TTC549 (cell line): ENCODE measurements around the gene COMMD10.
"Not testable (repeated sequence)": the region's sequence is repeated elsewhere in the genome, so short reads cannot be mapped to it uniquely, and the experiment has no call there.

Source experiments
- FAIRE-seq: peaks from 2 replicates; lab custom pipeline; 2012; peaks lifted over from hg19 to GRCh38; lab: Jason Lieb, UNC

The COMMD10 gene

DNA sequence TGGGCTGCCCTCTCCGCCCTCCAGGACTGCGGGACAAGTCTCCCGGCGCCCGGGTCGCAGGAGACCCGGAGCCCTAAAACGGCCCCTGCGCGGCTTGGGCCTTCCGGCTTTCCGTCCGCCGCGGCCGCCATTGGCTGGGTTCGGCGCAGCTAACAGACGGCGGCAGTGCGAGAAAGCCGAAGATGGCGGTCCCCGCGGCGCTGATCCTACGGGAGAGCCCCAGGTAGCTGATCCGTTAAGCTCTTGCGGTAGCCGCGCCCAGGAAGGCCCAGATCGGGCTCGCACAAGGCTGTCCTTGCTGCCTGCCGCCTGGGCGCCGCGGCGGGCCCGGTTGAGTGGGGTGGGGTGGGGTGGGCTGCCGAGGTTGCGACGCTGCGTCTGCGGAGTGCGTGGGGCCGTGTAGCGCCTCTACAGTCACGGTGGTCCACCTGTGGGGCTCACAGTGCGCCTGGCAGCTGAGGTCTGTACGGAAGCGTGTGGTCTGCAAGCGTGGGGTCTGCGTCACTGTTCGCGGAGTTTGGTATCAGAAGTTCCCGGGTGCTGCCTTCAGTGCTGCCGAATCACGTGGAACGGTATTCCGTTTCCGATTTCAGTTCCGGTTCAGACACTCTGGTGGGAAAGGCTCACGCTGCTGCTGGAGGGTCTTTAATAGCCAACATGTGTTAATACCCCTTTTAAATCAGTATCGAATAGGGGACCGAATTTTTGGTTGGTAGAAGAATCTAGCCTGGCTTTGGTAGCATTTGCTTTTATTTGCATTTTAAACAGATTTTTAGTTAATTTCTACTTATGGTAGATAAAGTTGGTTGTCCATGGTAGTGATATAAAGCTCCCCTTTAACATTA is at the start of gene COMMD10:
TSS of gene COMMD10 (plus strand) at position 155 of the 845 bp plus-strand sequence.
- FAIRE-seq: no peak

DNA sequence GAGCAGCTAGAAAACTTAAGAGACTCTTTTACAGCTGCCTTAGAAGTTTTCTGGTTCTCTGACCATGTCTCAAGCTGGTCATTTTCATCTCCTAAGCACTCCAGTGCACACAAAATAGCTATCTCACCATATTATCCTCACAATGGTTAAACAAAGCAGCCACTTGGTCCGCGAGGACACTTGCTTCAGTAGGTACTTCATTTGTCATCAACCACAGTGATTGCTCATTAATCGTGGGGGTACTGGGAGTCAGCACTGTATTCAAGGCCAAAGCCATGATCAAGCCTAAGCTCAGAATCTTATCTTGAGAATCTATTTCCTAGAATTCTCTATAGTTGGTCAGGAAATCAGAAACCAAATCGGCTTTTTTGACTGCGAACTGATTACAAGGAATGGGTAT is 49.7 kb upstream of the COMMD10 start:
- no peak for FAIRE-seq

DNA sequence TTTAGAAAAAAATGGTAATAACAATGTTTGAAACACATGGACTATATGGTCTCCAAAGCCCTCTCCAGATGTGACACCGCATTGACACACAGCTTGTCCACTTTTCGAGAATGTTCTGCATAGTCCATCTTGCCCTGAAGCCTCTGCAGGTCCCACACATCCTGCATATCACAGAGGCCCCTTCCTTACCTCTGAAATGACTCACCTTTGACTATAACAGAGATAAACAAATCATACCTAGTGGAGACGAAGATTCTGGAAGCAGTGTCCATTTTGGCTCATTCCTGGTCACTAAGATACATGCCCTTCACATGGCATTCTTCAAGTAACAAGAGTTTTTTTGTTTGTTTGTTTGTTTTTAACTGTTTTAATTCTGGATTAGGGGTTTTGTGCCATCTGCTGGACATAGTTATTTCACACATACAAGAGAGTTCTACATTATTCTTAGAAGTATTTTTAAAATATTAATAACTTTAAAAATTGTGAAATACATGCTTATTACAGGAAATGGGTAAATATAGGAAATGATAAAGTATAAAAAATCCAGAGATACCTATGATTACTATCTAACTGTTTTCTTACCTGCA is 47.5 kb upstream of the COMMD10 start:
- FAIRE-seq: no peak

DNA sequence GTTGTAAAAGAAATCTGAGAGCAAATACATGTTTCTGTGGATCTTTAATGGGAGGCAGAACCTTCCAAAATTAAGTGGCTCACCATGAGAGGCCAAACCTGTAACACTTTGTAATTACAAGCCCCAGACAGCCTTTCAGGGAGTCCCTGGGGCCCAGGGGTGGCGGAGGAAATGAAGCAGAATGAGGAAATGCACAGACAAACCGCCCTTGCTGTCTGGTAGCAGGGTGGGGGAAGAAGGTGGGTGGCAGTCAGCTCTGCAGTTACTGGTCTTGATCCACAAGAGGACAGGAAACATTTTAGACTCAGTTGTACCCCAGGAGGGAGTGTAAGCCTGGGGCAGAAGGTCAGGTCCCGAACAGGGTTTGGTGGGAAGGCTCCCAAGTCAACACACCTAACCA is 46.0 kb upstream of the COMMD10 start:
- FAIRE-seq: no peak

DNA sequence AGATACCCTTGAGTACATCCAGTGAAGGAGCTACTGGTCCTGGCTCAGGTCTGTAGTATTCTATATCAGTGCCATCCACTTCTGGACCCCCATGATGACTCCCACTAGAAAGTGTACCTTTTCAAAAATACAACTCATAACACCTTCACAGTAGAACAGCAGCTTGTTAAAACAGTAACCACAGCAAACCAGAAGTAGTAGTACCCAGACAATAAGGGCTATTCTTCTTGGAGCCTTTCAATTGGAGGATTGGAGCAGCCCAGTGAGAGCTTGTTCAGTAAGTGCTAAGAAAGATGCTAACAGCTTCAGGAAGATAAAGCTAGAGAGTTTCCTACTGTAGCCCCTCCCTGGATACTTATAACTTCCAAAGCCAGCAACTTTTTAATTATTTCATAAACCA is 42.5 kb upstream of the COMMD10 start:
- FAIRE-seq: no peak

DNA sequence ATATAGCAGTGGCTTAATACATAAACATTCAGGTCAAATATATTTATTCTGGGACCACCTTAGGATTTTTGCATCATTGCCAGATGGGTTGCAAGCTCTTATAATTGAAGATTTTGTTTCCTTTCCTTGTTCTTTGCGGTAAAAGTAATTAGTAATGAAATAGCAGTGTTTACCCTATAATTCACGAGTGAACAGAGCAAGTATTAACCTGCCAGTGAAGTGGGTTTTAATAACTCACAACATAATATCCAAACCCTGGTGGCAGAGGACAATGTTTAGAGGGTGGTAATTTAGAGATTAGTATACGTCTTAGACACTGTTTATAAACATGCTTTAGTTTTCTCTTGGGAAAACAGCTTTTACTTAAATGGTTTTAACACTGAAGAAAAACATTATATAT is 40.8 kb upstream of the COMMD10 start:
- no peak for FAIRE-seq

DNA sequence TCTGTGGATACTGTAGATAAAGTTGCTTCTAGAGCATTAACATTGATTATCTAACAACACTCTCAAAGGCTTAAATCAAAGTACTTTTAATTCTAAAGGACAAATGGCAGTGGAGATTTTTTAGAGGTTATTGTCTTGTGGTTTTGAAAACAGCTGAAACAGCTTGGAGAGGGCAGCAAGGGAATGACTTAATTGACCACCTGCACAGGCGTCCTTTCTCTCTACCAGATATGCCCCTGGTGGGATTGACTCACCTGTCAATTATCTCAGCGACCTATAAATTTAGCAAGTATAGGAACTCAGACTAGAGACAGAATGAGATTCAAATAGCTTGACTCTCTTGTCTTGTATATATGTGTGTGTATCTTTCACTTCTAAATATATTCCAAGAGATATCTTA is 39.0 kb upstream of the COMMD10 start:
- FAIRE-seq: no peak

DNA sequence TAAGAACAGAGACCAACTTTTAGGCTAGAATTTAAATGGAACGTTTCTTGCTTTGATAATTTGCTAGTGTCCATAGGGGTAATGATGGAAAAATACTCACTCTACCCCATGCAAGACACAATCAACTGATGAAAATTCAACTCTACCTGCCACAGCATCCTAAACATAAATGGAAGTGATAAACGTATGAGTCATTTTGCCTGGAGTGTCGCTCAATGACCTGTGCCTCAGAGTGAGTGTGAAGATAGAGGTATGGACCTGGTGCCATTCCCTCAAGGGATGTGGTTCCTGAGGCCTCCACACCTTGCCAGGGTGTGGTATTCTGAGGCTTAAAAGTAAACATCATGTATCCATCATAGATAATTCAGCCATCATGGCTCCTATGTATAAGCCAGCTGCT is 38.6 kb upstream of the COMMD10 start:
- no peak for FAIRE-seq

DNA sequence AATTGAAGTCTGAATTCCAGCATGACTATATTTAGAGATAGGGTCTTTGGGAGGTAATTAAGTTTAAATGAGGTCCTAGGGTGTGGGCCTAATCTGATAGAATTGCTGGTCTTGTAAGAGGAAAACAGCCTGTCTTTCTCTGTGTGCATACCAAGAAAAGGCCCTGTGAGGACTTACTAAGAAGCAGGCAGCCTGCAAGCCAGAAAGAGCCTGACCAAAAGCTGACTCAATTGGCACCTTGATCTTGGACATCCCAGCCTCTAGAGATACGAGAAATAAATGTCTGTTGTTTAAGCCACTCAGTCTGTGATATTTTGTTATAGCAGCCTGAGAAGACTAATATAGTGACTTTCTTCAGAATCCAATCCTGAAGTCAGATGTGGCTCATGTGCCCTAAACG is 38.0 kb upstream of the COMMD10 start:
- FAIRE-seq: no peak

DNA sequence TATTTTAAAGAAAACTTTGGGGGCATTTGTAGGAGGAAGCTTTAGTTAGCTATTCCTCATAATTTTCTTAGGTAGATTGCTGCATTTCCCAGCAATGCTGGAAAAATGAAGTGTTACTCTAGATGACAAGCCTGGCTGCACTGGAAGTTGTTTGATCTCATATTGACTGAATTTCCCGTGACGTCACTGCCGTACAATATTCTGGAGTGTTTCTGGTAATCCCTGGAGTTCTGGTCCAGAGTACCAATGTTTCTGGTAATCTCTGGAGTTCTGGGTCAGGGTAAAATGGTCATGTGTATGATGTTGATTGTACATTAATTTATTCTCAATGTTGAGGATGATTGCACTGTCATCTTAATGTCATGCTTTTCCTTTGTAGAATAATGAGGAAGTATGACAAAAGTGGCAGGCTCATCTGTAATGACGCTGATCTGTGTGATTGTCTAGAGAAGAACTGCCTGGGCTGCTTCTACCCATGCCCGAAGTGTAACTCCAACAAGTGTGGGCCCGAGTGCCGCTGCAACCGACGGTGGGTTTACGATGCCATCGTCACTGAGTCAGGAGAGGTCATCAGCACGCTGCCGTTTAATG is 26.4 kb upstream of the COMMD10 start:
- FAIRE-seq: no peak

DNA sequence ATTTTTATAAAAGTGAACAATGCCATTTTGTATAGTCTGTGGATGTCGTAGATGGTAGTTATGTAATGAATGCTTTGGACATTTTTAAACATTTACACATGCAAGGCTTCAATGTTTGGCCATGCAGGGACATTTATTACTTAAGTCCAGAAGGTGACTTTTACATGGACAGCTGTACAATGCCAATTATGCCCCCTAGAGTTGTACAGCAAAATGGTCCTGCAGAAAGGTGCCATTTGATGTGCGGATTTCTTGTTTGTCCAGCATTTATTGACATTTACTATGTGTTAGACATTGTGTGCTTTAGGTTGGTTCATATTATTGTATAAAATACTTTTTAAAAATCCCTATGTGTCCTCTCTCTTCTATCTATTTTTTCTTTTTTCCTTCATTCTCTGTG is 22.5 kb upstream of the COMMD10 start:
- FAIRE-seq: no peak

DNA sequence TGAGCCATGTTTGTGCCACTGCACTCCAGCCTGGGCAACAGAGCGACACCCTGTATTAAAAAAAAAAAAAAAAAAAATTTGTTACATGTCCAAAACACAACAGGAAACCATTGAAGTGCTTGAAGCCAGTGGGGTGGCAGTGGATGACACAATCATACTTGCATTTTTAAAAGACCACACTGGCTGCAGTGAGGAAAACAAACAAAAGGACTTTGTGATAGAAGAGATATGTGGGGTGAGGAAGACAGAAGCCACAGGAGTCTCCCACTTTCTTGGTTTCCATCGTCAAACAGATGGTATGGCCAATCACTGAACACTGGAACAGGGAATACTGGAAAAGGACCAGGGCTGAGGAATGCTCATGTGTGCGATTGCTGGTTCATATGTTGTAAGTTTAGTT is 20.9 kb upstream of the COMMD10 start:
- FAIRE-seq: no peak

DNA sequence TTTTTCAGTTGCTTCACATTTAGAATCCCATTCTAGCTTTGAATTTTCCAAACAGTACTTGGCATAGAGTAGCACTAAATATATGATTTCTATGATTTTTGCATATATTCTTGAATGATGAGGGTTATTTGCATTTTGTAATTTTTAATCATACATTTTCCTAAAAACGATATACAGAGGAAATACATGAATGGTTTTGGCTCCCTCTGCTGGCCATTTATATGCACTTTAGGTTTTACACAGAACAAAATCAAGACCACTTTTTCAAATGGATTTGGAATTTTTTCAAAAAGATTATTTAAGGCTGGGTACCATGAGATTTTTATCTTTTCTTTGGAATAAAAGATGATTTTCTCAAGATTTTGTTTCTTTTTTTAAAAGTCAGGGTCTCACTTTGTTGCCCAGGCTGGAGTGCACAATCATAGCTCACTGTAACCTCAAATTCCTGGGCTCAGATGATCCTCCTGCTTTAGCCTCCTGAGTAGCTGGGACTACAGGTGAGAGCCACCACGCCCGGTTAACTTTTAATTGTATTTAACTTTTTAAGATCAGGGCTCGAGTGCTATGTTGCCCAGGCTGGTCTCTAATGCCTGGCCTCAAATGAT is 16.7 kb upstream of the COMMD10 start:
- peak; percentile 89 for FAIRE-seq

DNA sequence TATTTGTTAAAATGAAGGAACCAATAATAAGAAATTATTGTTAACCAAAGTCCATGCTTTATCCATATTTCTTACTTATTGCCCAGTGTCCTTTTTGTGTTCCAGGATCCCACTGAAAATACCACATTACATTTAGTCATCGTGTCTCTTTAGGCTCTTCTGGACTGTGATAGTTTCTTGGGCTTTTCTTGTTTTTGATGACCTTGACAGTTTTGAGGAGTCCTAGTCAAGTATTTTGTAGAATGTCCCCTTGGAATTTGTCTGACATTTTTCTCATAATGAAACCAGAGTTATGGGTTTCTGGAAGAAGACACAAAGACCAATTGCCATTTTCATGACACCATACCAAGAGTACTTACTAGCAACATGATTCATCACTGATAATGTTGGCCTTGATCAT is 13.6 kb upstream of the COMMD10 start:
- FAIRE-seq: no peak

DNA sequence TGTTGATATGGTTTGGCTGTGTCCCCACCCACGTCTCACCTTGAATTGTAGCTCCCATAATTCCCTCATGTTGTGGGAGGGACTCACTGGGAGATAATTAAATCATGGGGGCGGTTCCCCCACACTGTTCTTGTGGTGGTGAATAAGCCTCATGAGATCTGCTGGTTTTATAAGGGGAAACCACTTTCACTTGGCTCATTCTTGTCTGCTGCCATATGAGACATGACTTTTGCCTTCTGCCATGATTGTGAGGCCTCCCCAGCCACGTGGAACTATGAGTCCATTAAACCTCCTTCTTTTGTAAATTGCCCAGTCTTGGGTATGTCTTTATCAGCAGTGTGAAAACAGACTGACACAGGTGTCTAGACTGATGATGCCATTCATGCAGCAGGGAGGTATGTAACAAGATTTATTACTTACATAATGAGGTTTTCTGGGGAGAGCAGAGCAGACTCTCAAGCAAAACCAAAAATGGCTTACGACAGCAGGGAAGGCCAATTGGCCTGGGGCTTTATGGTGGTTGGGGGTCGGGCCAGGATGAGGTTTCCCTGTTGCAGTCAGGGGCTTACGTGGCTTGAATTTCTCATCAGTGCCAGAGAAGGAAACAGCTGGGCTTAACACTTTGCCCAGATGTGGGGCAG is 9.5 kb upstream of the COMMD10 start:
- FAIRE-seq: no peak

DNA sequence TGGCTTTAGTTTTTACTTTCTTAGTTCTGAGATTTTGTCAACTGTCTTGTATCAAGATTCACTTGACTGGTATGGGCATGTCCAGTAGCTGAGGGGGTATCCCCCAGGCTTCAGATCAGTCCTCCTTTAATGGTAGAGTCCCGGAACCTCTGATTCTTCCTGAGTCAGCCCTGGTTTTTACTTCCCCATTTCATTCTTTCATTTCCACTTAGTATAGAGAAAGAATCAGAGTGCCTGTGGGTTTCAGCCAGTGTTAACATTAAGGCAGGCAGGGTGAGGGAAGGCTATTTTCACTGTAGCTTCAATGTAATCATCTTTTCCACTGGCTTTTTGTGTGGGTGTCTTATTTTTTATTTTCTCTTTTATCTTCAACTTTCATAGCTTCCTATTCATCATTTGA is 8.3 kb upstream of the COMMD10 start:
- no peak for FAIRE-seq

DNA sequence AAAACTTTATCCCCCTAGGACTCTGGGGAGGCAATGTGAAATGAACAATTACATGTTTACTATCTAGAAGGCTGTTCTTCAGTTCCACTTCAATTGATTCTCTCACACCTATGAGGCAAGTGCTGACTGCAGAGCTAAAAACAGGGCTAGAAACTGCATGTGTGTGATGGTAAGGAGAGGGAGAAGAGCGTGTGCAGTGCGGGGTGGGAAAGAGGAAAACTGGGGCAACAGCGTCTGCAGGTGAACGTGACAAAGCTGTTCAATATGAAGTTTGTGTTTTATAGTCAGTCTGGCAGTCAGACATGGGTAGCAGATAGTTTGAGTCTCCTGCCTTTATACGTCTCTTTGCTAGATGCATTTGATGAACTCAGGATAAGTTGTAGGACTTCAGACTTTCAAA is 6.6 kb upstream of the COMMD10 start:
- no peak for FAIRE-seq

DNA sequence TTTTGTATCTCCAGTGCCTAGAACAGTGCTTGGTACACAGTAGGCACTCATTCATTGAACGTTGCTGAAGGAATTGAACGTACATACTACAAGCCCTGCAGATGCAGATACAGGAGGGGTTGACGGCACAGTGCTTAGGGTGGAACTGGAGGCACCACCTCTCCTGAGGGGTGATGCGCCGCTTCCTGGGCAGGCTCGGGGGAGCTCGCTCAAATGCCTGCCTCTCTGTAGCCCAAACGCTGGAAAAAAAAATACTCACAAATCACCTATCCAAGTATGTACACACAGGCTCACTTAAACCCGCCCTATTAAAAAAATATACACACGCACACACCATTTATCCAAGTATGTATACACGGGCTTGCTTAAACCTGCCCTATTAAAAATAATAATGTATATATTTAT is 536 bp upstream of the COMMD10 start:
- no peak for FAIRE-seq

DNA sequence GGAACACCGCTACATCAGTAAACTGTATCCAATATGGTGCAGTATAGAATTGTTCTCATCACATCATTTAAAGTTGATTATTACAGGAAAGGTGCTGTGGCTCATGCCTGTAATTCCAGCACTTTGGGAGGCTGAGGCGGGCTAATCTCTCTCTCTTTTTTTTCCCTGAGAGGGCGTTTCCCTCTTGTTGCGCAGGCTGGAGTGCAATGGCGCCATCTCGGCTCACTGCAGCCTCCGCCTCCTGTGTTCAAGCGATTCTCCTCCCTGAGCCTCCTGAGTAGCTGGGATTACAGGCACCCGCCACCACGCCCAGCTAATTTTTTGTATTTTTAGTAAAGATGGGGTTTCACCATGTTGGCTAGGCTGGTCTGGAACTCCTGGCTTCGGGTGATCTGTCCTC is 1.5 kb downstream of the COMMD10 start:
- not testable (repeated sequence) for FAIRE-seq

DNA sequence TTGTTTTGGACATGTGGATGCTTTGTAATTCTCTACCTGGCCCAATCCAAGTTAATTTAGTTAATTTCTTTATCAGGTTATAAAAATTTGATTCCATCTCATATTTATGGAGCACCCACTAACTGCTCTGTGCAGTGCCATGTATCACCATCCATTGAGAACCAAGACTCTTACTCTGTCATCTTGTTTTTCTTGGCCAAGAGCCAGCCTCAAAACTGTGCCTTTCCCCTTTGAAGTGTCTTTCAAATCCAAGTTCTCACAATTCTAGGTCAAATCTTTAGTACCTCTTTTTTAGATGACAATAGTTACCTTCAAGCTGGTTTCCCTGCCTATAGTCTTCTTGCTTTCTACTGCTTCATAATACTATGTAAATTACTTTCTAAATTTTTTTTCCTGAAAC is 3.2 kb downstream of the COMMD10 start:
- no peak for FAIRE-seq

DNA sequence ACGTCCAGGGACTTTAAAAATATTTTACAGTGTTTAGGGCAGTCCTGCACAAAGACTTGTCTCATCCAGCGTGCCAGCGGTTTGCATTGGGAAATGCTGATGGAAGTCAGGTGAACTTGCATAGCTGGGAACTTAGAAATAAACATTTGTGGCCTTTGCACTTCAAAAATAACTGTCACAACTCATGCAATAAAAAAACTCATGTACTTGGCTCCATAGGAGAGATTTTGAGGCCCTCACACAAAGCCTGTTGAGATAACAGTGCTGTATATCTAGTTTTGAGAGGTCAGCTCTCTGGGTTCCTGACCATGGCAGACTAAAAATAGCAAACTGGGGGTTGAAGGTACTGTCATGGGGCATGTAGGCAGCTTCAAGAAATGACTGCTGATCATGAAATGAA is 5.5 kb downstream of the COMMD10 start:
- no peak for FAIRE-seq

DNA sequence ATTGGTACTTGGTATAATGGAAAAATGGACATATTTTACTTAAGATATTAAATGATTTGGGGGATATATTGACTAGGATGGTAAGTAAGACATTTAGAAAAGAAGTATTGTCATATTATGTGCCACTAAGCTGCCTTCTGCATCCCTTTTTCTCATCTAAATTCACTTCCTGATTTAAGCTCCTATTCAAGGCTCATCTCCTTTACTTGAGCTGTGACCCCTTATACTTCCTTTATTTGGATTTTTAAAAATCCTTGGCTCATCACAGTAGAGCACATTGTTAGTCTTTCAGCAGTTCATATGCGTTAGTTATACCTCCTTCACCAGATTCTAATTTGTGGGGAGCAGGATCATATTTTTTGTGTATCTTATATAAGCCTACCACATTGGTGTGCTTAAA is 6.6 kb downstream of the COMMD10 start:
- FAIRE-seq: no peak

DNA sequence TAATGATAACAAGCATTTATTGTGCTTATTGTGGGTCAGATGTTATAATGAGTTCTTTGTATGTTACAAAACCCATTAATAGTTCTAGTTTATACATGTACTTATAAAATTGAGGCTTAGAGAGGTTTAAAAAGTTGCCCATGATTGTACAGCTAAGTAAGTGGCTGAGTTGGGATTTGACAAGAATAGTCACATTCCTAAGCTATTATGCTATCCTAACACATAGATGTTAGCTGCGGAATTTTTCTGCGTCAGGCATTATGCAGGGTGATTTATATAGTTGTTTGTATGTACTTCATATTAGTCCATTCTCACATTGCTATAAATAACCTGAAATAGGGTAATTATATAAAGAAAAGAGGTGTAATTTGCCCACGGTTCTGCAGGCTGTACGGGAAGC is 12.5 kb downstream of the COMMD10 start:
- FAIRE-seq: no peak
